ENCODE measurements around the gene LRRC75A.

- TF ChIP-seq EZH2phosphoT487 (IDR thresholded peaks at IDR 0.05; ENCODE audit: borderline replicate concordance) (no peak), CTCF (conservative IDR thresholded peaks at IDR 0.05; ENCODE audit: low read length) (no peak)
Measured at GRCh38 chr17:16460796-16461605, 31.0 kb downstream of the LRRC75A start.
